ENCODE measurements around the gene SYP.
"Not testable (repeated sequence)": the region's sequence is repeated elsewhere in the genome, so short reads cannot be mapped to it uniquely, and the experiment has no call there.

Gene SYP

GRCh38 chrX:49190821-49191573 lies 9.0 kb downstream of the SYP start:
- in situ Hi-C loops (cut with HindIII; ENCODE audit: low sequenced_read_pairs), result no loop called here

- in situ Hi-C loops (cut with HindIII; ENCODE audit: low sequenced_read_pairs), result no loop called here
These were observed 10.4 kb downstream of the SYP start for GRCh38 chrX:49189606-49190005.

- in situ Hi-C loops (cut with HindIII; ENCODE audit: low sequenced_read_pairs), result no loop called here
These were observed 11.4 kb downstream of the SYP start for GRCh38 chrX:49188468-49189076.

DNA sequence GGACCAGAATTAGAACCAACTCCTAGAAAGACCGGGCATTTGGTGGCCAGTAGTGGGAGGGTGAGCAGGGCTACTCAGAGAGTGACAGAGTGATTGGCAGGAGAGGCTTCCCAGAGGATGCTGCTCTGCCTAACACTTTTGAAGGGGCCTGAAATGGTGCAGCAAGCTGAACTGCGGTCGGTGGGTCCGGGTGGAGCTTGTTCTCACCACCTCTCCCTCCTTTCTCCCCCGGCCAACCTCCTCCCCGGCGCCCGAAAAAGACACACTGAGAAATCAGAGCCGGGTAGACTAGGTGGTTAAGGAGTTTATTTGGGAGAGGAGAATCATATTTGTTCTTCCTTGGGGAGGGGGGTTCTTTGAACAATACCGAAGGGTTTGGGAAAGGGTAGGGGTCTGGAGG lies 12.5 kb downstream of the SYP start:
- in situ Hi-C loops (cut with HindIII; ENCODE audit: low sequenced_read_pairs), result no loop called here

- in situ Hi-C loops (cut with HindIII; ENCODE audit: low sequenced_read_pairs), result no loop called here
These were observed 13.0 kb downstream of the SYP start for GRCh38 chrX:49187028-49187394.

DNA sequence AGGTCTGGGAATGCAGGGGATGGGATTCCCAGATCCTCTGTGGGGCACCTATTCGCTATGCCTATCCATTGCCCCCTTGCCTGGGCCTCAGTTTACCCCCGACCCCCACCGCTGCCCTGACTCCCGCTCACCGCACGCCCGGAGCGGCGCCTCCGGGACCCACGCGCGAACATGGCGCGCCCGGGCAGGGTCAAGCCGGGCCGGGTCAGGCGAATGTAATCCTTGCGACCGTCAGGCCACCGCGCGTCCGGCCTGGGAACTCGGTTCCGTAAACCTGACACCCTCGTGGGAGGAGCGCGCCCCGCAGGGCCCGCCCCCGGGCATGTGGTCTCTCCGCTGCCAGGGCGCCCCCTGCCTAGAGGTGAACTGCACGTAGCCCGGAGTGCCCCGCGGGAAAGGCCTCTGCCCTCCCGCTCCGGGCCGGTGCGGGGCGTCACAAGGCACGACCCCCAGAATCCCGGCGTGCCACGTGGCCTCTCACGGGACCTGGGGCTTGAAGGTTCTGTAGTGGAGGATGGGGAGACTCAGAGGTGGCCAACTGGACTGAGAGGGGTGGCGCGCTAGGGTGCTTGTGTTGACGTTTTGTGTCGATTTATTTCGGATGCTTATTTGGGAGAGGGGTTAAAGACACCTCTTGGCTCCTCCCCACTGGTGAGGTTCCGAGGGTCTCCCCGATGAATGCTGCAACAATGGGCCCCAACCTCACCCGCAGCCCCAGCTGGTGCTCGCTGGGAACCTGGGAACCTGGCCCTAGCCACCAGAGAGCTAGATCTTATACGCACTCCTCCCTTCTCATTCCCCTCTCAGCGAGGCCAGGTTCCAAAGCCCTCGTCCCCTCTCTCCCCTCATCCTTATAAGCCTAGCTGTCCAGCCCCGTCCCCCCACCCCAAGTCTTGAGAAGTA lies 13.6 kb downstream of the SYP start, which contains the start of gene PRICKLE3:
Gene PRICKLE3, minus strand, starts transcription at position 249 of the 903 bp plus-strand sequence. Its CDS starts 76 bp downstream, at position 173.
- in situ Hi-C loops (cut with HindIII; ENCODE audit: low sequenced_read_pairs), result no loop called here

DNA sequence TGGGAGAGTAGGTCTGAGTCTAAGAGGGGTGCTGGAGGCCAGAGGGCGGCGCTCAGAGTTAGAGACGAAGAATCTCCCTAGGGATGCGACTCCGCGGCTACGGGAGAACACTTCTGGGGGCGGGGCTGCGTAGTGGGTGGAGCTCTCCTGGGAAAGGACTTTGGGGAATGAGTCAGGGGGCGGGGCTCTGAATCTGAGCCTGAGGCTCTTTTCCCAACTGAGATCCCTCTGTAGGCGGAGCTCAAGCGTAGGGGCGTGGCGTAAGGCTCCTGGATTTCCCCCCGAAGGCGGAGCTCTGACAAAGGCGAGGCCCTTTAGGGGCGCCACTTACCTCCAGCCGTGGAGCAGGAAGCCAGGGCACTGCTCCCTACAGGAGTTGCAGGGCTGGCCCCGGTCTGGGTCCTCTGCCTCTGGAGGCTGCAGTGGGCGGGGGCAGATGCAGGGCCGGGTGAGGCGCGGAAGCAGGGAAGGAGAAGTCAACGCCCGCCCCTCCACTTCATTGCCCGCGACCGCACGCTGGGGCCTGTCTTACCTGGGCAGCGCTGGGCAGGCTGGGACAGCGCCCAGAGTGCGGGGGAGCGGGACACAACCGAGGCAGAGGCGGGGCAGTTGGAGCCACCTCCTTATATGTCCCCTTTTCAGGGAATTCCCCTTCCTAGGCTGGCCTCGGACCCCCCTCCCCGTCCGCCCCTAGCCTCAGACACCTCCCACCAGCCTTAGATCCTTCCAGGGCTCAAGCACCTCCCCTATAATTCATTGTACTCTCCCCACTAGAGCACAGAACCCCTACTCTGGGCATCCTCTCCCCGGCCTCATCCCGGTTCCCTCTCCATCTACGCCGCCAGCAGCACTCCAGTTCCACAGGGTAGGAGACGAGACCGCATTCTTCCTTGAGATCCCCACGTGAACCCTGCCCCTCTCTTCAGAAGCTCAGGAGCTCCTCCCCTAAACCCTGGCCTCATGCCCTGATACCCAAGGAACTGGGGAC lies 15.4 kb downstream of the SYP start:
- in situ Hi-C loops (cut with HindIII; ENCODE audit: low sequenced_read_pairs), result no loop called here

DNA sequence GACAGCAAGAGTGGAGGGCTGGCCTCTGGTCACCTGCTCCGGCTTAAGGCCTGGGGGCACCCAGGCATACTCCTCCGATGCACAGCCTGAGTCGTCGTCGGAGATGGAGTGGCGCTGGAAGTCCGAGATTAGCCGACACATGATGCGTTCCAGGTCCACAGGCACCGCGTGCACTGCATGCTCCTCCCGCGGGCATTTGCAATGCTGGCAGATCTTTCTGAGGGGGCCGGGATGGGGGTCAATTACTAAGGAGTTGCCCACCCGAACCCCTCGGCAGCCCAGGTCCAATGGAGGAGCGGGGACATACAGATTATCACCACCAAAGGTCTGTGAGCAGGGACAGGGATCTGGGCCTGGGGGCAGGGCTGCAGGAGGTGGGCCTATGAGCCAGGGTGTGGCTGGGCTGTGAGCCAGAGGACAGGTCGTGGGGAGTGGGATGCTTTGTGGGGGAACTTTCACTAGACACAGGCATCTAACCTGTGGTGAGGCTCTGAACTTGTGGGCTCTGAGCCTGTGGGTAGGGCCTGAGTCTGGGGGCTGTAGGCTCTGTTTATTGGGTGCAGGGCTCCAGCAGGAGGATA lies 16.2 kb downstream of the SYP start:
- in situ Hi-C loops (cut with HindIII; ENCODE audit: low sequenced_read_pairs), result no loop called here

GRCh38 chrX:49179358-49179757 lies 20.6 kb downstream of the SYP start:
- in situ Hi-C loops (cut with HindIII; ENCODE audit: low sequenced_read_pairs), result no loop called here

GRCh38 chrX:49178537-49178936 lies 21.5 kb downstream of the SYP start:
- in situ Hi-C loops (cut with HindIII; ENCODE audit: low sequenced_read_pairs), result no loop called here

DNA sequence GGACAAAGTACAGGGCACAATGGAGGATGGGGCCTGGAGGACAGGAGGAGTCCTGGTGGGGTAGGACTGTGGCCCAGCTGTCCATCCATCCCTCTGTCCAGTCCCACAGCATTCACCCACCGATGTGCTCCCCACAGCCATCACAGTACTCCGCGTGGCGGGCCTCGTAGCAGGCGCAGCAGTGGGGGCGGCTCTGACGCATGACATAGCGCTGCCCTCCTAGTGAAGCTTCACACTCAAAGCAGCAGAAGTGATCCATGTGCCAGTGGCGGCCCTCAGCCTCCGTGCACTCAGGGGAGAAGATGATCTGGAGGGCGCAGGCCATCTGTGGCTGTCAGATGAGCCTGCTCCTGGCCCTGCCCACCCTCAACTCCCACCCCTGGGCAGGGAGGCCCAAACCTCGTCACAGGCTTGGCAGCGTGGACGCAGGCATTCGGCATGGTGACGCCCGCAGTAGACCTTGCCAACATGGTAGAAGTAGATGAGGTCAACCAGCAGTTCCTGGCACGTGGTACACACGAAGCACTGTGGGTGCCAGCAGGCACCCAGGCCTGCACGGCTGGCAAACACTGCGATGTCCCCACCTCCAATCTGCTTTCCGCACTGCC lies 22.0 kb downstream of the SYP start:
- in situ Hi-C loops (cut with HindIII; ENCODE audit: low sequenced_read_pairs), result no loop called here

DNA sequence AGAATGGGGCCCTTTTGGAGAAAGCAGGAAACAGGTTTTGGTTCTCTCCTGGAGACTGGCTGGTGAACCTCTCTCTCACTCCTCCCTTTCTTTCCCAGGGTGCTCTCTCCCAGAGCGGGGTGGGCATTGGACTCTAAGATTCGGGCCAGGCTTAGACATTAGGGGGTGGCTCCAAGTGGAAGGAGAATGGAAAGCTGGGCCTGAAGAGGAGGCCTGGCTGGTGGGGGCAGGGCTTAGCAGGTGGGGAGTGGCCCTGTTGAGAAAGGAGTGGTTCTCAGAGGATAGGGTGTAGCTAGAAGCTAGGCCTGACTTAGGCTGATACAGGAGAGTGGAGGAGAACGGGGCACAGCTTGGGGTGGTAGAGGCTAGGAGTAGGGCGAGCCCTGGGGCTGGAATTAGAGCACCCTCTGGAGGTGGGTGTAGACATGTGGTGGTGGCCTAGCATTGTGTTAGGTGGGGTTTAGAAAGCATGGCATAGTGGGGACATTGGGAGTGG lies 22.6 kb downstream of the SYP start:
- in situ Hi-C loops (cut with HindIII; ENCODE audit: low sequenced_read_pairs), result no loop called here

GRCh38 chrX:49176421-49177326 lies 23.3 kb downstream of the SYP start:
- in situ Hi-C loops (cut with HindIII; ENCODE audit: low sequenced_read_pairs), result no loop called here

GRCh38 chrX:49175435-49176274 lies 24.3 kb downstream of the SYP start:
- in situ Hi-C loops (cut with HindIII; ENCODE audit: low sequenced_read_pairs), result no loop called here

DNA sequence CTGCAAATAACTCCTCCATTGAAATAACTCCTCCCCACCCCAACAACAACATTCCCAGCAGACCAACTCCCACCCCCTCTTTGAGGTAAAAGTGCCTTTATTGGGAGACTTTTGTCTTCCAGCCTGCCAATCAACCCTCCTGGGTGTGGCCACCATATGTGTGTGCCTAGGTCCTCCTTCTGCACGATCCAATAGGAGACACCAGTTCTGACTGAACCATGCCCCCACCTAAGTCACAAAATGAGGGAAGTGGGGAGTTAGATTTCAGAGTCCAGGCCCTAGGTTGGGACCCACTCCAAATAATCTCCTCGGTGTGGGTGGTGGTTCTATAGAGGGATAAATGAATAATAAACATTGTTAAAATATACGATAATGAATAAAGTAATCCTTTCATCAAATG lies 25.3 kb downstream of the SYP start:
- in situ Hi-C loops (cut with HindIII; ENCODE audit: low sequenced_read_pairs), result no loop called here

GRCh38 chrX:49173544-49173943 lies 26.4 kb downstream of the SYP start:
- in situ Hi-C loops (cut with HindIII; ENCODE audit: low sequenced_read_pairs), result not testable (repeated sequence)

GRCh38 chrX:49172280-49172780 lies 27.7 kb downstream of the SYP start:
- in situ Hi-C loops (cut with HindIII; ENCODE audit: low sequenced_read_pairs), result no loop called here

Data from DLD1 (cell line).